Measurements from ENCODE around the gene KCNN3. TPM values are rescaled to one million over a fixed set of nuclear protein-coding genes. Genes with fewer than 3 reads are reported as not detected.

Gene KCNN3
- polyA plus RNA-seq, 1 donor from 2014 or later: 2.2 TPM

GRCh38 chr1:154845174-154845573, 24.9 kb downstream of the KCNN3 start:
- H3K9me2 ChIP-seq (ENCODE audit: insufficient read depth, low read length): no peaks in the 10 kb centered on the region
- H3K4me3 ChIP-seq (ENCODE audit: low read length): no peak overlapping the region
- no peaks in the 10 kb centered on the region for H3K36me3 ChIP-seq (ENCODE audit: insufficient read depth, low read length)
- TF ChIP-seq CTCF (IDR thresholded peaks at IDR 0.05; ENCODE audit: poor library complexity, severe bottlenecking): no peak
- TF ChIP-seq EP300 (conservative IDR thresholded peaks at IDR 0.05; ENCODE audit: poor library complexity, severe bottlenecking): no peak
- TF ChIP-seq TAF1 (IDR thresholded peaks at IDR 0.05; ENCODE audit: low read depth): no peak
- no peak for TF ChIP-seq RAD21 (conservative IDR thresholded peaks at IDR 0.05)
- TF ChIP-seq REST (IDR thresholded peaks at IDR 0.05; ENCODE audit: borderline replicate concordance): no peak
- no peak for TF ChIP-seq SMC3 (conservative IDR thresholded peaks at IDR 0.05; ENCODE audit: poor library complexity)
- TF ChIP-seq POLR2AphosphoS5 (IDR thresholded peaks at IDR 0.05): no peak
- TF ChIP-seq EZH2 (IDR thresholded peaks at IDR 0.05; ENCODE audit: borderline replicate concordance, insufficient read depth, low read length, poor library complexity, severe bottlenecking): no peak
- no peak for TF ChIP-seq MXI1 (conservative IDR thresholded peaks at IDR 0.05; ENCODE audit: poor library complexity, severe bottlenecking)
- no peaks in the 10 kb centered on the region for H3K9me3 ChIP-seq (ENCODE audit: low read length)
- H3F3A ChIP-seq (ENCODE audit: insufficient read depth, low read length, poor library complexity, severe bottlenecking): no peaks in the 10 kb centered on the region
- H3K4me2 ChIP-seq (ENCODE audit: low read length): no peak overlapping the region
- H4K20me1 ChIP-seq (ENCODE audit: insufficient read depth): no peaks in the 10 kb centered on the region
- no peak overlapping the region for H3K9ac ChIP-seq (ENCODE audit: low read length)
- no peaks in the 10 kb centered on the region for H3K79me2 ChIP-seq (replicated peaks; ENCODE audit: insufficient read depth, low read length)
- H2AFZ ChIP-seq (ENCODE audit: low read depth, low read length): no peak overlapping the region
- H3K27me3 ChIP-seq (ENCODE audit: insufficient read depth, low read depth, low read length): no peaks in the 10 kb centered on the region
- peak overlapping the region; percentile 67 for H3K27ac ChIP-seq (ENCODE audit: low read length)

DNA sequence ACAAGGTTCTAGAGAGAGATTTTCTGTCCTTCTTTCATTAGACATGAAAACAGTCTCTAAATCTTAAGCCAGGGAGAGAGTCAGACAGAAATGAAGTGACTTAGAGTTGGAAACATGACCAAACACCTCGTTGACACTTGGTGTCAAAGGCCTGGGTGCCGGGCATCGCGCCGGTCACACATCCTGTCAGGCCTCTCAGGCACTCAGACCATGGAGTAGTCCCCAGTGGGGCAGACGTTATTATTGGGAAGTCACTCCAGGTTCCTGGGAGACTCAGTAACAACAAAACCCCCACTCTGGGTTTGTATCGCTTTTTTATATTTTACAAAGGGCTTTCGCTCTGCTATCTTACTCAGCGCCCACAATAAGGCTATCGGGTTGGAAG, 25.8 kb downstream of the KCNN3 start:
- no peaks in the 10 kb centered on the region for H3K36me3 ChIP-seq (ENCODE audit: insufficient read depth, low read length)
- no peaks in the 10 kb centered on the region for H4K20me1 ChIP-seq (ENCODE audit: insufficient read depth)
- H3K4me3 ChIP-seq (ENCODE audit: low read length): peak overlapping the region; percentile 37
- H2AFZ ChIP-seq (ENCODE audit: low read depth, low read length): no peak overlapping the region
- no peaks in the 10 kb centered on the region for H3K27me3 ChIP-seq (ENCODE audit: insufficient read depth, low read depth, low read length)
- no peak overlapping the region for H3K4me2 ChIP-seq (ENCODE audit: low read length)
- TF ChIP-seq EP300 (conservative IDR thresholded peaks at IDR 0.05; ENCODE audit: poor library complexity, severe bottlenecking) (no peak), MXI1 (conservative IDR thresholded peaks at IDR 0.05; ENCODE audit: poor library complexity, severe bottlenecking) (no peak), SMC3 (conservative IDR thresholded peaks at IDR 0.05; ENCODE audit: poor library complexity) (no peak), RAD21 (conservative IDR thresholded peaks at IDR 0.05) (no peak), REST (IDR thresholded peaks at IDR 0.05; ENCODE audit: borderline replicate concordance) (no peak), TAF1 (IDR thresholded peaks at IDR 0.05; ENCODE audit: low read depth) (no peak), EZH2 (IDR thresholded peaks at IDR 0.05; ENCODE audit: borderline replicate concordance, insufficient read depth, low read length, poor library complexity, severe bottlenecking) (no peak), CTCF (IDR thresholded peaks at IDR 0.05; ENCODE audit: poor library complexity, severe bottlenecking) (no peak), POLR2AphosphoS5 (IDR thresholded peaks at IDR 0.05) (no peak)
- no peaks in the 10 kb centered on the region for H3K9me2 ChIP-seq (ENCODE audit: insufficient read depth, low read length)
- H3K27ac ChIP-seq (ENCODE audit: low read length): peak overlapping the region; percentile 67
- no peaks in the 10 kb centered on the region for H3K9me3 ChIP-seq (ENCODE audit: low read length)
- H3K9ac ChIP-seq (ENCODE audit: low read length): peak overlapping the region; percentile 38
- H3K79me2 ChIP-seq (replicated peaks; ENCODE audit: insufficient read depth, low read length): no peaks in the 10 kb centered on the region
- H3F3A ChIP-seq (ENCODE audit: insufficient read depth, low read length, poor library complexity, severe bottlenecking): no peaks in the 10 kb centered on the region
